ENCODE data around the gene TUB. TPM values are rescaled to one million over a fixed set of nuclear protein-coding genes. Genes with fewer than 3 reads are reported as not detected.

Gene TUB
- polyA plus RNA-seq, 1 experiment = 11.8 TPM

DNA sequence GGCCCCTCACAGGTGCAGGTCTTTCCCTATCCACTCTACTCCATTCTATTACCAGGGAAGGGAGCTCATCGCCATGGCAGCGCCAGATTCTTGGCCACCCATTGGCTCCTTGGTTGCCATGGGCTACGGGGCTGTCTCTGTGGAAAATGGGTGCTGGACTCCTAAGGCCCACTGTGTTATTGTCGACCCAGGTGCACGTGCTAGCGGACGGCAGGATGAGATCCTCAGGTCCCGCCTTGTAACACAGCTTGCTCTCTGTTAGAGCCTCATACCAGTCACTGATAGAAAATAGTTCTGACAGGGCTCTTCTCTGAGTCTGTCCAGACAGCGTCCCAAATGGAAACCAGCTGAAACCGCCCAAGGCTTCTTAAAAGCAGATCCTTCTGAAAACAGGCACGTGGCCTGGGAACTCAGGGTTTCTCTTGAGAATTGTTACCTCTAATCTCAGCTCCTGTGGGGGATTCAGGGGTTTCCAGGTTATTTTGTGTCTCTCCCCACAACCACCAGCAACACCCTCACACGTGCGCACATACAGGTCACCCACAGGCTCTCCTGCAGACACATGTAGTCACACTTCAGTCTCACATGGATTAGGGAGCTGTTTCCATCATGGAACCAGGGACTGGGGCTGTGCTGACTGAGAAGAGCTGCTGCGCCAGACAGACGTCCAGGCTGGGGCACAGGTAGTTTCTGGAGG, 1.5 kb downstream of the TUB start:
- Histone ChIP-seq H3K36me3 (ENCODE audit: control insufficient read depth, insufficient read depth, low read length) (no peaks in the 10 kb centered on the region), H3K4me3 (ENCODE audit: low read depth, low read length) (0 out of 2 replicates have a peak overlapping the region, but pooled peaks have one; percentile 1), H3K27me3 (ENCODE audit: control insufficient read depth, insufficient read depth, low read length) (no peaks in the 10 kb centered on the region; the same call in 1 of the 2 replicates)
- ChIA-PET CTCF (interaction anchor here (0.9 to 5.7 kb wide), 9 partner anchors 9 to 96 kb away, joined by 3 to 54 read pairs (median 5); partner anchors contain the start of gene EIF3F), POLR2A (no interaction called here)
- TF ChIP-seq, protein P1, sequence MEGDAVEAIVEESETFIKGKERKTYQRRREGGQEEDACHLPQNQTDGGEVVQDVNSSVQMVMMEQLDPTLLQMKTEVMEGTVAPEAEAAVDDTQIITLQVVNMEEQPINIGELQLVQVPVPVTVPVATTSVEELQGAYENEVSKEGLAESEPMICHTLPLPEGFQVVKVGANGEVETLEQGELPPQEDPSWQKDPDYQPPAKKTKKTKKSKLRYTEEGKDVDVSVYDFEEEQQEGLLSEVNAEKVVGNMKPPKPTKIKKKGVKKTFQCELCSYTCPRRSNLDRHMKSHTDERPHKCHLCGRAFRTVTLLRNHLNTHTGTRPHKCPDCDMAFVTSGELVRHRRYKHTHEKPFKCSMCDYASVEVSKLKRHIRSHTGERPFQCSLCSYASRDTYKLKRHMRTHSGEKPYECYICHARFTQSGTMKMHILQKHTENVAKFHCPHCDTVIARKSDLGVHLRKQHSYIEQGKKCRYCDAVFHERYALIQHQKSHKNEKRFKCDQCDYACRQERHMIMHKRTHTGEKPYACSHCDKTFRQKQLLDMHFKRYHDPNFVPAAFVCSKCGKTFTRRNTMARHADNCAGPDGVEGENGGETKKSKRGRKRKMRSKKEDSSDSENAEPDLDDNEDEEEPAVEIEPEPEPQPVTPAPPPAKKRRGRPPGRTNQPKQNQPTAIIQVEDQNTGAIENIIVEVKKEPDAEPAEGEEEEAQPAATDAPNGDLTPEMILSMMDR (IDR thresholded peaks at IDR 0.05; ENCODE audit: insufficient read depth, low read depth, low read length) = no peak
- DNase-seq (ENCODE audit: low read depth) = no peak

DNA sequence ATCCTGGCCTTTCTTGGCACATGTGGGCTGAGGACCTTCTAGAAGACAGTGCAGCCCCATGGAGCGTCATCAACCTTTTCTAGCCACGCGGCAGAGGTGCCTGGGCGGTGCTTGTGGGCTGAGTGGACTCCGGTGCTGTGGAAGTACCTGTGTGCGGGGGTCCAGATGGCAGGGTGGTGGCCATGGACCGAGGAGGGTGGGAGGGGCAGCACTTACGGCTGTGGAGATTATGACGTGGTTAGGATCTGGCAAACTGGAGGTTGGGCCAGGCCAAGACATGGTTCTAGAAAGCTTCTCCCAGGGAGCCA, 2.0 kb downstream of the TUB start:
- POLR2A ChIA-PET = no interaction called here
- Histone ChIP-seq H3K27me3 (ENCODE audit: control insufficient read depth, insufficient read depth, low read length) (no peaks in the 10 kb centered on the region; the same call in 1 of the 2 replicates), H3K36me3 (ENCODE audit: control insufficient read depth, insufficient read depth, low read length) (no peaks in the 10 kb centered on the region), H3K4me3 (ENCODE audit: low read depth, low read length) (no peak overlapping the region)
- CTCF ChIA-PET = interaction anchor here (0.9 to 5.7 kb wide), 8 partner anchors 9 to 96 kb away, joined by 3 to 54 read pairs (median 6); partner anchors contain the start of gene EIF3F
- TF ChIP-seq, protein P1 (IDR thresholded peaks at IDR 0.05; ENCODE audit: insufficient read depth, low read depth, low read length) = no peak
- DNase-seq (ENCODE audit: low read depth) = no peak

DNA sequence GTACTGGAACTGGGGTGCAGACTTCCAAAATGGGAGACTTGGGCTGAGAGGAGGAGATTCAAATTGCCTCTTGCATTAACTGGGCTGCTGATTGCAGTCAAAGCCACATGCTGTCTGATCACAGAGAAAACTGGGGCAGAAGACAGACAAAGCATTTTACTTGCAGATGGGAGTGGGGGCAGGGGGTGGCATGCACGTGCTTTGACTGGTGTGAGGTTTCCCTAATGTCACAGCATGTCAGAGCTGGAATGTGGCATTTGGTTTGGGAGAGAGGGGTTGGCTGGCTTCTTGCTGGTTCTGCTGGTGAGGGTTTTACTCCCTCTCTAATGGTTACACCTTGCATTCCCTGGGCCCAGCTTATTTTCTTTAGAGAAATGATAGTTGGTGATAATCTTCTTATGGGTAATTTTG, 2.9 kb downstream of the TUB start:
- CTCF ChIA-PET = interaction anchor here (0.6 to 5.7 kb wide), 5 partner anchors 8 to 77 kb away, joined by 3 to 54 read pairs (median 5); no protein-coding TSS in a partner anchor
- no peak for DNase-seq (ENCODE audit: low read depth)
- Histone ChIP-seq H3K4me3 (ENCODE audit: low read depth, low read length) (no peak overlapping the region), H3K36me3 (ENCODE audit: control insufficient read depth, insufficient read depth, low read length) (no peaks in the 10 kb centered on the region), H3K27me3 (ENCODE audit: control insufficient read depth, insufficient read depth, low read length) (no peaks in the 10 kb centered on the region; the same call in 1 of the 2 replicates)
- POLR2A ChIA-PET = no interaction called here
- TF ChIP-seq, protein P1 (IDR thresholded peaks at IDR 0.05; ENCODE audit: insufficient read depth, low read depth, low read length) = no peak

DNA sequence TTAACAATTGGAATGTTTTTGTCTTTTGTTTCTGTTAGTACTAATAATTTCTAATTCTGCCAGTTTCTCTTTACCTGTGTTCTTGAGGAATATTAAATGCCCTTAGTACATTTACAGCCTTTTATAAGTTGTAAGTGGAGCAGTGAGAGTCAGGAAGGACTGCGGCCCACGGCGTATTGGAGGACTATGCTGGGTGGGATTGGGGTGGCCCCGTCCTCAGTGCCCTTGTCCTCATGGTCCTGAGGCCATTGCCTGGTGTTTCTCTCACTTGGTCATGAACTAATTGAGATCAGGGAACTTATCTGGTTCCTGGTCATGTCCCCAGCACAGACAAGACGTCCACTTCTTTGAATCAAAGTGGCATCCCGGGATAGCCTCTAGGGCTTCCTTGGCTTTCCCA, 3.3 kb downstream of the TUB start:
- Histone ChIP-seq H3K36me3 (ENCODE audit: control insufficient read depth, insufficient read depth, low read length) (no peaks in the 10 kb centered on the region), H3K4me3 (ENCODE audit: low read depth, low read length) (no peak overlapping the region), H3K27me3 (ENCODE audit: control insufficient read depth, insufficient read depth, low read length) (no peaks in the 10 kb centered on the region; the same call in 1 of the 2 replicates)
- ChIA-PET CTCF (interaction anchor here (5.7 to 18.8 kb wide), 3 partner anchors 7 to 52 kb away, joined by 54 to 441 read pairs (median 105); no protein-coding TSS in a partner anchor), POLR2A (no interaction called here)
- TF ChIP-seq, protein P1 (IDR thresholded peaks at IDR 0.05; ENCODE audit: insufficient read depth, low read depth, low read length) = no peak
- no peak for DNase-seq (ENCODE audit: low read depth)

DNA sequence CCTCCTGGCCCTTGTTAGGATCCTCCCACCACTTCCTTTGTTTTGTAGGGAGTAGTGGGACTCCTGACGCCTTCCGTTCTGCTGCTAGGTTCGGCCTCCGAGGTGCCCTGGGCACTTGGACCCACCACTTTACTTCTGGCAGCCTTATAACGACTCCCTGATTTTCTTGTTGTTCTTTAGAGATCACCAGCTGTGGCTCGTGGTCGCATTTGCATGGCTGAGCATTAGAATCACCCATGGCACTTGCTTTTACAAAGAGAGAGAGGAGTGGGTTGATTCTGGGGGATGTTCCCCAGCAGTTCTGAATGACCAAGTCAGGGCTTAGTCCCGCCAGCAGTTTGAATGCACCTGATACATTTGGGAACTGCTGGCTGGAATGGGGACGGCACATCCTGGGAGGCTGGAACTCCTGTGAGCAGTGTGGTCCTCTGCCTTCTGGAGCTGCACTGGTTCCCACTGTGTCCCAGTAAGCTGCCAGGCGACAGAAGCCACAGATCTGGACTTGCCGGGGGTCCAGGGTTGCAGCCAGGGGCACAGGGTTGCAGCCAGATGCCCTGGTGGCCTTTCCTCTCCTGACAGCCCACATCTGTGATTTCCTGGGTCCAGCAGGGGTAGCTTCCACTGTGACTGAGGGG, 4.1 kb downstream of the TUB start:
- H3K4me3 ChIP-seq (ENCODE audit: low read depth, low read length) = no peak overlapping the region
- ChIA-PET CTCF (interaction anchor here (0.9 to 21.3 kb wide), 8 partner anchors 8 to 192 kb away, joined by 3 to 710 read pairs (median 5); no protein-coding TSS in a partner anchor), POLR2A (no interaction called here)
- H3K27me3 ChIP-seq (ENCODE audit: control insufficient read depth, insufficient read depth, low read length) = no peaks in the 10 kb centered on the region
- H3K36me3 ChIP-seq (ENCODE audit: control insufficient read depth, insufficient read depth, low read length) = no peaks in the 10 kb centered on the region
- TF ChIP-seq, protein P1 (IDR thresholded peaks at IDR 0.05; ENCODE audit: insufficient read depth, low read depth, low read length) = no peak
- no peak for DNase-seq (ENCODE audit: low read depth)

Measured in BJ (cell line).